Activated CD8-positive, alpha-beta memory T cell treated with anti-CD3 and anti-CD28 coated beads for 36 hours (primary cell): Measurements from ENCODE around the gene PLCG1. TPM values are rescaled to one million over a fixed set of nuclear protein-coding genes. Genes with fewer than 3 reads are reported as not detected.

Source experiments
- CTCF ChIA-PET: fragments of 350-600 bp; sonication (Branson Sonifier 250); formaldehyde crosslinking; loops from one replicate; lab custom pipeline; 2021; ENCODE audit warnings: antibody characterized with exemption; lab: Charles Lee
- POLR2A ChIA-PET: fragments of 350-600 bp; sonication (Branson Sonifier 250); formaldehyde crosslinking; loops from one replicate; lab custom pipeline; 2021; ENCODE audit warnings: antibody characterized with exemption; lab: Charles Lee
- total RNA-seq, 2 experiments: library from RNA; stranded (reverse); gene quantifications; one replicate each; pipeline ENCODE4 v1.2.3, GENCODE V29; 2021

The PLCG1 gene
- total RNA-seq, 2 experiments from 2014 or later: 111 to 121 TPM

DNA sequence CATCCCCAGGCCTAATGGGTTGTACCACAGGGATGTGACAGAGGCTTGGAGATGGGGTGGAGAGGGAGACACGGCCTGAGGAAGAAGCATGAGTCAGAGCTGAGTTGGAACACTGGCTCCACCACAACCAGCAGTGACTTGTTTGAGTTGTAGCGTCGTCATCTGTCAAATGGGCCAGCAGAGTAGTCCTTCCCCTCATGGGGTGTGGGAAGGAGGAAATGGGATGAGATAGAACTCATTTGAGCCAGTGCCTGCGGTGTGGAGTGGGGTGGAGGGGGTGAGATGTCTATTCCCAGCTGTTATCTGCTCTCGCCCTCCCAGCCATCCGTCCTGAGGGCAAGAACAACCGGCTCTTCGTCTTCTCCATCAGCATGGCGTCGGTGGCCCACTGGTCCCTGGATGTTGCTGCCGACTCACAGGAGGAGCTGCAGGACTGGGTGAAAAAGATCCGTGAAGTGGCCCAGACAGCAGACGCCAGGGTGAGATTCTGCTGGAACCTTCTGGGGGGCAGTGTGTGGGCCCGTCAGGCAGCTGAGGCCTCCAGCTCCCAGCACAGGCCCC is 32.5 kb downstream of the PLCG1 start:
- ChIA-PET POLR2A (interaction anchor here (1.2 kb wide), 1 partner anchor 12 kb away, joined by 4 read pairs; no protein-coding TSS in a partner anchor), CTCF (interaction anchor here (0.7 kb wide), 1 partner anchor 12 kb away, joined by 3 read pairs; no protein-coding TSS in a partner anchor)

- POLR2A ChIA-PET: no interaction called here
- CTCF ChIA-PET: interaction anchor here (0.7 to 1.8 kb wide), 2 partner anchors 170 to 1173 kb away, joined by 4 to 8 read pairs; partner anchors contain the start of gene LPIN3
Observed at GRCh38 chr20:41170386-41171105, 33.2 kb downstream of the PLCG1 start.

DNA sequence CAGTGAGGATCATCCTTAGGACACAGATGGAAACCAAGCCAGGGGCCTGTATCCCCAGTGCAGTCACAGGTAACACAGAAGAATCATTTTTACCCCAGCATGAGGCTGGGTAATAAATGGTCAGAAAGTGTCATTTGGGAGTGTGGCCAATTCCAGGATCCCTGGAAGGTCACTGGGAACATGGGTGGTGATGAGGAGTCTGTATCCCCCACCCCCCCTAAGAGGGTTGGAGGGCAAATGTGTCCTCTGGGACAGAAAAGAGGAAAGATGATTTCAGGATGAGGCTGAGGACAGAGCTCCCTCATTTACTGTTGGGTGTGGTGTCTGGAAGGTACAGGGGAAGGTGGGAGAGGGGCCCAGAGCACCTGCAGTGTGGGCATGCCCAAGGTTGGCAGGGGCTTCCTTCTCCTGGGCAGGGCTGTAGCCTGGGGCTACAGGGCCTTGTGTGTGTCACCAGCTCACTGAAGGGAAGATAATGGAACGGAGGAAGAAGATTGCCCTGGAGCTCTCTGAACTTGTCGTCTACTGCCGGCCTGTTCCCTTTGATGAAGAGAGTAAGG is 34.5 kb downstream of the PLCG1 start:
- POLR2A ChIA-PET: no interaction called here
- CTCF ChIA-PET: interaction anchor here (1.6 to 2.5 kb wide), 5 partner anchors 9 to 169 kb away, joined by 7 to 13 read pairs (median 11); partner anchors contain the start of gene LPIN3

DNA sequence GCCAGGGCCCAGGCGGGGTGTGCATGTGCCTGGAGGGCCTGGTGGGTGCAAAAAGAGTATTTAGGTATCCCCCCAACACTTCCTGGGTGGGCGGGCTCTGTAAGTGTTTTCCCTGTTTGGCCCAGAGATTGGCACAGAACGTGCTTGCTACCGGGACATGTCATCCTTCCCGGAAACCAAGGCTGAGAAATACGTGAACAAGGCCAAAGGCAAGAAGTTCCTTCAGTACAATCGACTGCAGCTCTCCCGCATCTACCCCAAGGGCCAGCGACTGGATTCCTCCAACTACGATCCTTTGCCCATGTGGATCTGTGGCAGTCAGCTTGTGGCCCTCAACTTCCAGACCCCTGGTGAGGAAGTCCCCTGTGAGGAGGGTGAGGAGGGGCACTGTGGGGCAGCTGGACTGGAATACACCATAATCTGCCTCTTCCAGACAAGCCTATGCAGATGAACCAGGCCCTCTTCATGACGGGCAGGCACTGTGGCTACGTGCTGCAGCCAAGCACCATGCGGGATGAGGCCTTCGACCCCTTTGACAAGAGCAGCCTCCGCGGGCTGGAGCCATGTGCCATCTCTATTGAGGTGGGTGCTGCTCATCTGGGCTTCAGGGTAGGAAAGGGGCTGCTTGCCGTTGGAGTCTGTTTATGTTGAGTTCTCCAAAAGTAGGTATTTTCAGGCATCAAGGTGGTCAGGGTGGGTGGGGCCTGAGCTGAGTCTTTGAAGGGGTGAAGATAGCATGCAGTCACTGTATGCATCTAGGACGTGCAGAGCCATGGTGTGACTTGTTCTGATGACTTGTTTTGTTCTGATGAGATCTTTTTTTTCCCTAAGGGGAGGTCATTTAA is 35.2 kb downstream of the PLCG1 start:
- ChIA-PET CTCF (interaction anchor here (0.7 to 2.5 kb wide), 17 partner anchors 8 to 442 kb away, joined by 3 to 18 read pairs (median 4); partner anchors contain the start of gene LPIN3), POLR2A (no interaction called here)

DNA sequence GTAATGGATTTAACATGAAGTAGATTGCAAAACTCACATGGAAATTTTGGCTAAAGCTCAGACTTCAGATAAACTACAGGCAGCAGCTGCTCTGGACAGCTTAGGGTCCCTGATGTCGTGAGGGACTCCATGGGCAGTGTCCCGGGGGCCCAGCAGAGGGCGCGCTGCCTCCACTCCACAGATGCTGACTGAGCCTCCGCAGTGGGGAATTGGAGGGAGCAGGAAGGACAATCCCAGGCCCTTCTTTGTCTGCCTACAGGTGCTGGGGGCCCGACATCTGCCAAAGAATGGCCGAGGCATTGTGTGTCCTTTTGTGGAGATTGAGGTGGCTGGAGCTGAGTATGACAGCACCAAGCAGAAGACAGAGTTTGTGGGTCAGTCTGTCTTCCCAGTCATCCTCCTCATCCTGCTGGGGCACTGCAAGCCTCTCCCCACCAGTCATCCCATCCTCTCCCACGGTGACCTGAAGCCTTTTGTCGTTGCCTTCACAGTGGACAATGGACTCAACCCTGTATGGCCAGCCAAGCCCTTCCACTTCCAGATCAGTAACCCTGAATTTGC is 35.9 kb downstream of the PLCG1 start:
- CTCF ChIA-PET: interaction anchor here (0.7 to 2.5 kb wide), 16 partner anchors 9 to 441 kb away, joined by 3 to 18 read pairs (median 4); partner anchors contain the start of gene LPIN3
- POLR2A ChIA-PET: no interaction called here

- POLR2A ChIA-PET: no interaction called here
- CTCF ChIA-PET: interaction anchor here (1.2 to 2.5 kb wide), 9 partner anchors 9 to 167 kb away, joined by 3 to 18 read pairs (median 4); partner anchors contain the start of gene LPIN3
Observed at GRCh38 chr20:41173791-41174341, 36.5 kb downstream of the PLCG1 start.

- CTCF ChIA-PET: interaction anchor here (0.8 kb wide), 1 partner anchor 165 kb away, joined by 3 read pairs; no protein-coding TSS in a partner anchor
- POLR2A ChIA-PET: no interaction called here
Observed at GRCh38 chr20:41174373-41174772, 37.0 kb downstream of the PLCG1 start.

- CTCF ChIA-PET: interaction anchor here (0.8 kb wide), 1 partner anchor 165 kb away, joined by 3 read pairs; no protein-coding TSS in a partner anchor
- POLR2A ChIA-PET: no interaction called here
Observed at GRCh38 chr20:41174782-41175181, 37.4 kb downstream of the PLCG1 start.

- ChIA-PET POLR2A (no interaction called here), CTCF (interaction anchor here (0.8 kb wide), 1 partner anchor 164 kb away, joined by 3 read pairs; no protein-coding TSS in a partner anchor)
Observed at GRCh38 chr20:41175201-41175651, 37.9 kb downstream of the PLCG1 start.

DNA sequence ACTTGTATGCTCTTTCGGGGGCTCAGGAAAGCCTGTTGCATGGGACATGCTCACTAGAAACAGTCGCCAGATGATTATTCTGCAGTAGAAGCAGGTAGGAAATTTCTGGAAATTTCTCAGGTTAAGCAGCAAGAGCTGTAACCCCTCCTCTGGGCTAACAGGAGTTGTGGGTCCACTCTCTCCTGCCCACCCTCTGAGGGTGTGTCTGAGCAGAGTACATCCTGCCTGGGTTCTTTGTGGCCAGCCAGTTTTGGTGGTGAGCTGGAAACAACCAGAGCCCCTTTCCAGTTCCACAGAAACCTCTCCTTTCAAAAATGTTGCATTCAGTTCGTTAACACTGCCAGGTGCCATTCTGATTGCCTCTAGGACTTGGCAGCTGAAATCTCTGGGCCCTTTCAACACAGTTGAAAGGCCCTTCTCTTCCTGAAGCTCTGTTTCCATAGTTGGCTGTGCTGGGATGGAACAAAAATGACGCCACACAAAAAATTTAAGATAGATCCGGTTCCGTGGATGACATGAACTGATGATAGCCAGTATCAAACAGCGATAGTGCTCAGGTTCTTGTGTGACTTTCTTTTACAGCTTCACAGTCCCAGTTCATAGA is 38.5 kb downstream of the PLCG1 start:
- POLR2A ChIA-PET: no interaction called here
- CTCF ChIA-PET: no interaction called here

DNA sequence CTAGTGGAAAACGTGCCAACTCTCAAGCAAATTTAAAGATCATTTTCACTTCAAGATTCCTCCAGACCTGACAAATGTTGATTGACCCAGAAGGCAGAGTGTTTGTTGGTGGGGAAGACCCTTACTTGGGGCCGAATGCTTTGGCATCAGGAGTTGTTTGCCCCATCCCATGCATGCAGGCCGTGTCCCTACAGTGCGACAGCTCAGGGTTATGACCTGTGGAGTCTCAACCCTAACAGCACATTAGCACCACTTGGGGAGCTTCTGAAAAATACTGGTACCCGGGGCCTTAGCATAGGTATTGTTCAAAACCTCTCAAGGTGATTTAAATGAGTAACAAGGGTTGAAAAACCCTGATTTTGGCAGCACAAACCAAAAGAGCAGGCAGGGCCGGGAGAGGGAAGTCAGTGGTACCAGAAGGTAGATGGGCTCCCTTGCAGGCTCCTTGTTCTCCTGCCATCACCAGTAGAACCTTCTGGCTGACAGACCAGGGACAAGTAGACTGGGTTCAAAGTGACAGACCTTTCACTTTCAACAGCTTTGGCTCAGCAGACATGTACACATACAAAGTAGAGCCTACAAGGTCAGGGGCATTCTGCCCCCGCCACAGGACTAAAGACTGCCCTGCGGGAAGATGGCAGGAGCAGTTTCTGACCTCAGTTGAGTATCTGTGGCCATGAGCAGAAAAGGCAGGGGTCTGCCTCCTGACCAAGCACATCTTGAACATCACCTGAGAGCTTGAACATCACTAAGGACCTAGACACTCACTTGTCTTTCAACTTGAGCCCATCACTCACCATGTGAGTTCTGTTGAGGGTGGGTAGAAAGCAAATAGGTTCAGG is 39.6 kb downstream of the PLCG1 start:
- CTCF ChIA-PET: interaction anchor here (0.6 kb wide), 1 partner anchor 162 kb away, joined by 3 read pairs; no protein-coding TSS in a partner anchor

GRCh38 chr20:41177636-41178035 is 40.3 kb downstream of the PLCG1 start:
- ChIA-PET POLR2A (interaction anchor here (0.5 kb wide), 1 partner anchor 48 kb away, joined by 3 read pairs; no protein-coding TSS in a partner anchor), CTCF (no interaction called here)

More for the DNA sequence above, 39.6 kb downstream of the PLCG1 start:
- POLR2A ChIA-PET: no interaction called here

- CTCF ChIA-PET: no interaction called here
- POLR2A ChIA-PET: no interaction called here
Observed at GRCh38 chr20:41178495-41178894, 41.2 kb downstream of the PLCG1 start.

- ChIA-PET CTCF (no interaction called here), POLR2A (interaction anchor here (0.6 kb wide), 1 partner anchor 42 kb away, joined by 3 read pairs; the partner anchor contains the start of gene PLCG1)
Observed at GRCh38 chr20:41178904-41179432, 41.6 kb downstream of the PLCG1 start.

- CTCF ChIA-PET: no interaction called here
- POLR2A ChIA-PET: no interaction called here
Observed at GRCh38 chr20:41179961-41180360, 42.6 kb downstream of the PLCG1 start.

DNA sequence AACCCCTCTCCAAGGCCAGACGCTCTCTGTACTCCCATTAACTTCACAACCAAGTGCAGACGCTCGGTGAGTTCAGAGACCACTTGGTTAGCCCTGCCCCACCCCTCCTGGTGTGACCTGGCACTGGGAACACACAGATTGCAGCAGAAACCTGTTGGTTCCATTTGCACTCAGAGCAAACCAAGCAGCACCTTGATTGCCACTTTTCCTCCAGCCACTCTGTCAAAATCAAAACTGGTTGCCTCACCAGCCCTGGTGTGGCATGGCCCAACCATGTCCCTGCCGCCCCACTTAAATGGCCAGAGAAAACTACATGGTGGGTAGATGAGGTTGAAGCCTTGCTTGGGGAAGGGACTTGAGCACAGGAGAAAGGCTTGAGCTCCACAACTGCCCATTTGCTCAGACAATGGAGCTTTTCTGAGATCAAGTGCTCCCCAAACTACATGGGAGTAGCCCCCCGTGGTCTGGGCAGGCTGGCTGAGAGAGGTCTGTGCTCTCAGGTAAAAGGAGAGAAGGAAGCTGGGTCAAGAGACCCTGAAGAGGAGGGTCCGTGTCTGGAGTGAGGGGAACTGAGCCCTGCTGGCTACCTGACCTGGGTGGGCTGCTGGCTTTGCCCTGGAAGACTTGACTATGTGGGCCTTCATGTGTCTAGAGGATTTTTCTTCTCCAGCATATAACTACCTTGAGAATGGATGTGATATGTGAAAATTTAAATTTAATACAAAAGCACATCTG is 43.4 kb downstream of the PLCG1 start:
- CTCF ChIA-PET: no interaction called here

More for the DNA sequence above, 43.4 kb downstream of the PLCG1 start:
- POLR2A ChIA-PET: no interaction called here
